ENCODE results near the gene NT5DC2.

The NT5DC2 gene

DNA sequence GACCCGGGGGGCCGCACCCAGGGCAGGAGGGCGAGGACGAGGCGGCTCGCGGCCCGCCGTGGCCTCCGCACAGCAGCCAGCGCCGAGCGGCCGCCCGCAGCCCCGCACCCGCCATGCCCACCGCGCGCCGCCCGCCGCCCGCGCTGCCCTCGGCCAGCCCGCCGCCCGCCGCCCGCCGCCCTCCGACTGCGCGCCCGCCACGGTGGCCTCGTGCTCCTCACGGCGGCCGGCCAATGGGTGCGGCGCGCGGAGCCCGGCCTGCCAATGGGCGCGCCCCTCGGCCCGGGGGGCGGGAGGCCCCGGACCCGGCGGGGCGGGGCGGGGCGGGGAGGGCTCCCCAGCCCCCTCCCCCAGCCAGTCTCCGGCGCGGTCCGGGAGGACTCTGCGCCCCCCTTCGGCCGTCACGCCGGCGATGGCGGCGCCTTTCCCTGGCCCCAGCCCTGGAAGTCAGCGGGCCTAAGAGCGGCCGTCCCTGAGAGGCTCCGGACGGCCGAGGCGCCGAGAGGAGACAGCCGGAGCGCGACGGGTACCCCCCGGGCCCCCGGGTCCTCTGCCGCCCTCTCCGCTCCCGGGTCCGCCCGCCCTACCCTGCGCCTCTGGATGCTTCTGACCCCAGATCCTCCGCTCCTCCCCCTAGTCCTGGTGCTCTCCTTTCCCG, at the start of gene NT5DC2:
Gene NT5DC2 (minus strand): TSS at position 235 of the 658 bp plus-strand sequence. CDS start 120 bp downstream, at position 115.
- H3K27me3 Mint-ChIP-seq: no peaks in the 10 kb centered on the region
- peaks cover 37% of the 10 kb centered on the region for H3K4me1 Mint-ChIP-seq
- peak within 1 kb of the TSS; percentile 78 for H3K4me3 Mint-ChIP-seq
- DNase-seq (ENCODE audit: low spot score in 2 of 2) (no peak), ATAC-seq (replicated peaks; ENCODE audit: extremely low read depth, poor library complexity, severe bottlenecking) (no peak)
- H3K9me3 Mint-ChIP-seq: no peaks in the 10 kb centered on the region
- peak within 1 kb of the TSS; percentile 83 for H3K27ac Mint-ChIP-seq (ENCODE audit: low read depth)
- peaks cover 15% of the 10 kb centered on the region for H3K36me3 Mint-ChIP-seq (ENCODE audit: insufficient read depth)

GRCh38 chr3:52574056-52574965, 40.7 kb upstream of the NT5DC2 start:
- no peak for ATAC-seq (replicated peaks; ENCODE audit: extremely low read depth, poor library complexity, severe bottlenecking)
- no peak for DNase-seq (ENCODE audit: low spot score in 2 of 2)
- Mint-ChIP-seq H3K27ac (ENCODE audit: low read depth) (peak overlapping the region; percentile 49), H3K9me3 (no peaks in the 10 kb centered on the region), H3K4me1 (no peaks in the 10 kb centered on the region), H3K36me3 (ENCODE audit: insufficient read depth) (peaks cover 51% of the 10 kb centered on the region), H3K4me3 (no peak overlapping the region), H3K27me3 (no peaks in the 10 kb centered on the region)

DNA sequence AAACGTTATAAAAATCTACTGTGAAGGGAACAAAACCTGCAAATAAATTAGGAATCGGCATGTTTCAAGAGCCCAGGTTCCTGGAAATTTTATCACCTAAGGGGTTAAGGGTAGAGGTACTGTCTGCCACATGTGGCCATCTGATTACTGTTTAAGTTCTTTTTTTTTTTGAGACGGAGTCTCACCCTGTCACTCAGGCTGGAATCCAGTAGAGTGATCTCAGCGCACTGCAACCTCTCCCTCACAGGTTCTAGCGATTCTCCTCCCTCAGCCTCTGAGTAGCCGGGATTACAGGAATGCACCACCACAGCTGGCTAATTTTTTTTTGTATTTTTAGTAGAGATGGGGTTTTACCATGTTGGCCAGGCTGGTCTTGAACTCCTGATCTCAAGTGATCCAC, 38.6 kb upstream of the NT5DC2 start:
- H3K27me3 Mint-ChIP-seq: no peaks in the 10 kb centered on the region
- H3K9me3 Mint-ChIP-seq: no peaks in the 10 kb centered on the region
- H3K4me1 Mint-ChIP-seq: no peaks in the 10 kb centered on the region
- H3K36me3 Mint-ChIP-seq (ENCODE audit: insufficient read depth): peaks cover 35% of the 10 kb centered on the region
- ATAC-seq (replicated peaks; ENCODE audit: extremely low read depth, poor library complexity, severe bottlenecking): no peak
- no peak overlapping the region for H3K4me3 Mint-ChIP-seq
- peak overlapping the region; percentile 10 for H3K27ac Mint-ChIP-seq (ENCODE audit: low read depth)
- DNase-seq (ENCODE audit: low spot score in 2 of 2): no peak

- Mint-ChIP-seq H3K27ac (ENCODE audit: low read depth) (no peak overlapping the region), H3K36me3 (ENCODE audit: insufficient read depth) (peaks cover 32% of the 10 kb centered on the region), H3K4me3 (no peak overlapping the region), H3K4me1 (no peaks in the 10 kb centered on the region), H3K9me3 (no peaks in the 10 kb centered on the region), H3K27me3 (no peaks in the 10 kb centered on the region)
- ATAC-seq (replicated peaks; ENCODE audit: extremely low read depth, poor library complexity, severe bottlenecking) (no peak), DNase-seq (ENCODE audit: low spot score in 2 of 2) (no peak)
Measured at GRCh38 chr3:52570076-52570475, 36.4 kb upstream of the NT5DC2 start.

GRCh38 chr3:52568069-52568468, 34.4 kb upstream of the NT5DC2 start:
- no peaks in the 10 kb centered on the region for H3K9me3 Mint-ChIP-seq
- H3K27ac Mint-ChIP-seq (ENCODE audit: low read depth): no peak overlapping the region
- ATAC-seq (replicated peaks; ENCODE audit: extremely low read depth, poor library complexity, severe bottlenecking) (no peak), DNase-seq (ENCODE audit: low spot score in 2 of 2) (no peak)
- no peaks in the 10 kb centered on the region for H3K4me1 Mint-ChIP-seq
- no peaks in the 10 kb centered on the region for H3K27me3 Mint-ChIP-seq
- peaks cover 27% of the 10 kb centered on the region for H3K36me3 Mint-ChIP-seq (ENCODE audit: insufficient read depth)
- no peak overlapping the region for H3K4me3 Mint-ChIP-seq

GRCh38 chr3:52563984-52564383, 30.3 kb upstream of the NT5DC2 start:
- no peaks in the 10 kb centered on the region for H3K9me3 Mint-ChIP-seq
- H3K27me3 Mint-ChIP-seq: no peaks in the 10 kb centered on the region
- no peak for ATAC-seq (replicated peaks; ENCODE audit: extremely low read depth, poor library complexity, severe bottlenecking)
- no peak overlapping the region for H3K27ac Mint-ChIP-seq (ENCODE audit: low read depth)
- H3K4me1 Mint-ChIP-seq: no peaks in the 10 kb centered on the region
- peaks cover 49% of the 10 kb centered on the region for H3K36me3 Mint-ChIP-seq (ENCODE audit: insufficient read depth)
- H3K4me3 Mint-ChIP-seq: no peak overlapping the region
- no peak for DNase-seq (ENCODE audit: low spot score in 2 of 2)

DNA sequence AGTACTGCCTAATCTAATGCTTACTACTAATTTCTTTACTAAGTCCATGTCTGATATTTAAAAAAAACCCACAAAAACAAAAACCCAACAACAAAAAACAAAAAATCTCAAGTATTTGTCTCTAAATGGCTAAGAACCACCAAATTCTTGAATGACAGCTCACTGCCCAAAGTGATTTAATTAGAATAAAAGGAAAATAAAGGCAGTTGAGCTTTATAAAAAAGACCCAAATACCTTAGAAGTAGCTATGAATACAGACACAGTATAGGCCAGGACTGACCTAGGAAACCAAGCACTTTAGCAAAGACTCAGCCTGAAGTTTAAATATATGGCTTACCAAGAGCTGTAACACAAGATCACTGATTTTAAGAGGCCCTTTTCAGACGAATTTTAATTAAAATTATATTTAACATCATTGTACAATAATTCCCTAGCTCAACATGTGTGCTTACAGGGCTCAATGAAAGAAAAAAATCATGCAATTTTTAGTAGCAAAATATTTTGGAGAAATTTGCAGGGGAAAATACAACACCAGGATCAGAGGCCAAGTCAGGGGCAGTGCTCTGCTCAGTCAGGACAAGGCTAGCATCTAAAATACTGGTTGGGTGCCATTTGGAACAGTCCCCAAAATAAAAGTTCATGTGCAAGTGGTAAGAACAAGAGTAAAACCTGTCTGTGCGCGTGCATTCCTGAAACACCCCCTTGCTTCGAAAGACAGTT, 27.5 kb upstream of the NT5DC2 start:
- DNase-seq (ENCODE audit: low spot score in 2 of 2) (no peak), ATAC-seq (replicated peaks; ENCODE audit: extremely low read depth, poor library complexity, severe bottlenecking) (no peak)
- Mint-ChIP-seq H3K27me3 (no peaks in the 10 kb centered on the region), H3K4me1 (no peaks in the 10 kb centered on the region), H3K4me3 (no peak overlapping the region), H3K9me3 (no peaks in the 10 kb centered on the region), H3K36me3 (ENCODE audit: insufficient read depth) (peaks cover 55% of the 10 kb centered on the region), H3K27ac (ENCODE audit: low read depth) (no peak overlapping the region)

GRCh38 chr3:52558436-52558835, 24.8 kb upstream of the NT5DC2 start:
- Mint-ChIP-seq H3K9me3 (no peaks in the 10 kb centered on the region), H3K27me3 (no peaks in the 10 kb centered on the region), H3K27ac (ENCODE audit: low read depth) (peak overlapping the region; percentile 42), H3K36me3 (ENCODE audit: insufficient read depth) (peaks cover 51% of the 10 kb centered on the region), H3K4me3 (no peak overlapping the region), H3K4me1 (no peaks in the 10 kb centered on the region)
- ATAC-seq (replicated peaks; ENCODE audit: extremely low read depth, poor library complexity, severe bottlenecking): no peak
- no peak for DNase-seq (ENCODE audit: low spot score in 2 of 2)

- Mint-ChIP-seq H3K4me3 (no peak overlapping the region), H3K36me3 (ENCODE audit: insufficient read depth) (peaks cover 45% of the 10 kb centered on the region), H3K9me3 (no peaks in the 10 kb centered on the region), H3K4me1 (no peaks in the 10 kb centered on the region), H3K27ac (ENCODE audit: low read depth) (peak overlapping the region; percentile 46), H3K27me3 (no peaks in the 10 kb centered on the region)
- no peak for DNase-seq (ENCODE audit: low spot score in 2 of 2)
- no peak for ATAC-seq (replicated peaks; ENCODE audit: extremely low read depth, poor library complexity, severe bottlenecking)
Measured at GRCh38 chr3:52557011-52557960, 23.6 kb upstream of the NT5DC2 start.

GRCh38 chr3:52555056-52555455, 21.4 kb upstream of the NT5DC2 start:
- Mint-ChIP-seq H3K27ac (ENCODE audit: low read depth) (no peak overlapping the region), H3K4me1 (no peaks in the 10 kb centered on the region), H3K4me3 (no peak overlapping the region), H3K27me3 (no peaks in the 10 kb centered on the region), H3K9me3 (no peaks in the 10 kb centered on the region), H3K36me3 (ENCODE audit: insufficient read depth) (peaks cover 38% of the 10 kb centered on the region)
- DNase-seq (ENCODE audit: low spot score in 2 of 2) (no peak), ATAC-seq (replicated peaks; ENCODE audit: extremely low read depth, poor library complexity, severe bottlenecking) (no peak)

GRCh38 chr3:52554026-52554755, 20.5 kb upstream of the NT5DC2 start:
- Mint-ChIP-seq H3K27ac (ENCODE audit: low read depth) (peak overlapping the region; percentile 76), H3K4me3 (no peak overlapping the region), H3K9me3 (no peaks in the 10 kb centered on the region), H3K4me1 (no peaks in the 10 kb centered on the region), H3K36me3 (ENCODE audit: insufficient read depth) (peaks cover 37% of the 10 kb centered on the region), H3K27me3 (no peaks in the 10 kb centered on the region)
- ATAC-seq (replicated peaks; ENCODE audit: extremely low read depth, poor library complexity, severe bottlenecking): no peak
- no peak for DNase-seq (ENCODE audit: low spot score in 2 of 2)

All from central memory CD8-positive, alpha-beta T cell (primary cell).